Immature natural killer cell (primary cell): ENCODE measurements around the gene METTL15. TPM values are rescaled to one million over a fixed set of nuclear protein-coding genes. Genes with fewer than 3 reads are reported as not detected.
"Not testable (repeated sequence)": the region's sequence is repeated elsewhere in the genome, so short reads cannot be mapped to it uniquely, and the experiment has no call there.

ENCODE experiments used
- DNase-seq, 3 donors: peaks; one replicate each; pipeline ENCODE4 v3.0.0; 2022; ENCODE audit warnings: mixed read lengths in 1 of 3
- H3K27ac Mint-ChIP-seq, 6 donors: one replicate each; pipeline ENCODE4 v1.8.0; 2020; ENCODE audit warnings: mixed read lengths in 6 of 6, mild to moderate bottlenecking in 5 of 6, inconsistent platforms in 4 of 6, moderate library complexity in 3 of 6
- H3K27me3 Mint-ChIP-seq, 3 donors: one replicate each; pipeline ENCODE4 v1.8.0; 2020 to 2021; ENCODE audit warnings: low read depth in 3 of 3, mild to moderate bottlenecking in 3 of 3, mixed read lengths in 3 of 3, moderate library complexity in 3 of 3, inconsistent platforms in 1 of 3
- H3K36me3 Mint-ChIP-seq, 3 donors: one replicate each; pipeline ENCODE4 v1.8.0; 2020; ENCODE audit warnings: mixed read lengths in 3 of 3, inconsistent platforms in 2 of 3, mild to moderate bottlenecking in 2 of 3
- H3K4me1 Mint-ChIP-seq, 2 donors: one replicate each; pipeline ENCODE4 v1.8.0; 2020; ENCODE audit warnings: inconsistent platforms in 2 of 2, mild to moderate bottlenecking in 2 of 2, mixed read lengths in 2 of 2, moderate library complexity in 1 of 2
- H3K4me3 Mint-ChIP-seq, 5 donors: one replicate each; pipeline ENCODE4 v1.8.0; 2020; ENCODE audit warnings: mild to moderate bottlenecking in 5 of 5, mixed read lengths in 5 of 5, inconsistent platforms in 3 of 5, moderate library complexity in 3 of 5
- H3K9me3 Mint-ChIP-seq, 6 donors: one replicate each; pipeline ENCODE4 v1.8.0; 2020; ENCODE audit warnings: mild to moderate bottlenecking in 6 of 6, mixed read lengths in 6 of 6, inconsistent platforms in 4 of 6, moderate library complexity in 3 of 6
- polyA plus RNA-seq, 3 donors: library from polyadenylated mRNA; unstranded; fragments of 300-500 nt; fragmentation: Illumina TruSeq; gene quantifications; one replicate each; pipeline ENCODE4 v1.2.3, GENCODE V29; 2021

Gene METTL15
- polyA plus RNA-seq, 3 donors from 2014 or later = 5.2 to 7.4 (median 7.2) TPM

GRCh38 chr11:28296426-28296825, 188.2 kb downstream of the METTL15 start:
- Mint-ChIP-seq H3K4me1 (peaks cover 9 to 24% of the 10 kb centered on the region in 2 donors), H3K9me3 (no peaks in the 10 kb centered on the region), H3K27me3 (no peaks in the 10 kb centered on the region), H3K36me3 (peaks cover 17 to 47% (median 37%) of the 10 kb centered on the region in 3 donors), H3K27ac (peak overlapping the region in 2 of 6 donors; percentile 4 to 5), H3K4me3 (no peak overlapping the region)
- DNase-seq = no peak

- no peaks in the 10 kb centered on the region for H3K9me3 Mint-ChIP-seq
- no peak overlapping the region for H3K27ac Mint-ChIP-seq
- no peak for DNase-seq
- peaks cover 9 to 24% of the 10 kb centered on the region in 2 donors for H3K4me1 Mint-ChIP-seq
- H3K4me3 Mint-ChIP-seq = no peak overlapping the region
- no peaks in the 10 kb centered on the region for H3K27me3 Mint-ChIP-seq
- H3K36me3 Mint-ChIP-seq = peaks cover 24 to 51% (median 40%) of the 10 kb centered on the region in 3 donors
Measured at GRCh38 chr11:28298209-28298608, 190.0 kb downstream of the METTL15 start.

- peaks cover 22 to 48% (median 41%) of the 10 kb centered on the region in 3 donors for H3K36me3 Mint-ChIP-seq
- no peaks in the 10 kb centered on the region for H3K27me3 Mint-ChIP-seq
Measured at GRCh38 chr11:28303477-28304191, 195.4 kb downstream of the METTL15 start.

GRCh38 chr11:28315440-28315839, 207.3 kb downstream of the METTL15 start:
- Mint-ChIP-seq H3K27me3 (no peaks in the 10 kb centered on the region), H3K9me3 (no peaks in the 10 kb centered on the region), H3K27ac (no peak overlapping the region), H3K4me3 (no peak overlapping the region), H3K36me3 (peaks cover 24 to 57% (median 50%) of the 10 kb centered on the region in 3 donors), H3K4me1 (no peaks in the 10 kb centered on the region)
- no peak for DNase-seq

More at GRCh38 chr11:28303477-28304191, 195.4 kb downstream of the METTL15 start:
- Mint-ChIP-seq H3K4me1 (no peaks in the 10 kb centered on the region), H3K9me3 (no peaks in the 10 kb centered on the region), H3K27ac (no peak overlapping the region), H3K4me3 (no peak overlapping the region)
- DNase-seq = no peak

GRCh38 chr11:28318871-28319270, 210.7 kb downstream of the METTL15 start:
- DNase-seq = no peak
- no peaks in the 10 kb centered on the region for H3K9me3 Mint-ChIP-seq
- no peak overlapping the region for H3K4me3 Mint-ChIP-seq
- H3K27ac Mint-ChIP-seq = no peak overlapping the region
- no peaks in the 10 kb centered on the region for H3K4me1 Mint-ChIP-seq
- peaks cover 23 to 50% (median 42%) of the 10 kb centered on the region in 3 donors for H3K36me3 Mint-ChIP-seq
- H3K27me3 Mint-ChIP-seq = no peaks in the 10 kb centered on the region

- Mint-ChIP-seq H3K4me3 (no peak overlapping the region), H3K27me3 (no peaks in the 10 kb centered on the region), H3K36me3 (peaks cover 15 to 37% (median 24%) of the 10 kb centered on the region in 3 donors), H3K9me3 (peaks cover 0 to 3% (median 0%) of the 10 kb centered on the region in 6 donors), H3K27ac (no peak overlapping the region), H3K4me1 (no peaks in the 10 kb centered on the region)
- no peak for DNase-seq
Measured at GRCh38 chr11:28323621-28324020, 215.4 kb downstream of the METTL15 start.

GRCh38 chr11:28332393-28332792, 224.2 kb downstream of the METTL15 start:
- not testable (repeated sequence) for H3K27ac Mint-ChIP-seq, H3K9me3 Mint-ChIP-seq, H3K4me1 Mint-ChIP-seq, H3K4me3 Mint-ChIP-seq, DNase-seq, H3K27me3 Mint-ChIP-seq
- peaks cover 12 to 22% (median 20%) of the 10 kb centered on the region in 3 donors for H3K36me3 Mint-ChIP-seq

- Mint-ChIP-seq H3K4me1 (no peaks in the 10 kb centered on the region), H3K27ac (no peak overlapping the region), H3K27me3 (peaks cover 0 to 3% (median 2%) of the 10 kb centered on the region in 3 donors), H3K4me3 (no peak overlapping the region), H3K9me3 (peaks cover 1 to 34% (median 17%) of the 10 kb centered on the region in 6 donors), H3K36me3 (peaks cover 0 to 6% (median 3%) of the 10 kb centered on the region in 3 donors)
- no peak for DNase-seq
Measured at GRCh38 chr11:28337701-28338100, 229.5 kb downstream of the METTL15 start.

- peaks cover 0 to 6% (median under 1%) of the 10 kb centered on the region in 3 donors for H3K36me3 Mint-ChIP-seq
- H3K4me3 Mint-ChIP-seq = no peak overlapping the region
- no peak for DNase-seq
- peaks cover 0 to 3% (median 2%) of the 10 kb centered on the region in 3 donors for H3K27me3 Mint-ChIP-seq
- H3K9me3 Mint-ChIP-seq = peaks cover 1 to 35% (median 17%) of the 10 kb centered on the region in 6 donors
- no peak overlapping the region for H3K27ac Mint-ChIP-seq
- H3K4me1 Mint-ChIP-seq = no peaks in the 10 kb centered on the region
Measured at GRCh38 chr11:28338371-28338770, 230.2 kb downstream of the METTL15 start.

- DNase-seq = no peak
- Mint-ChIP-seq H3K4me3 (no peak overlapping the region), H3K9me3 (peaks cover 3 to 41% (median 17%) of the 10 kb centered on the region in 6 donors), H3K27ac (no peak overlapping the region), H3K4me1 (no peaks in the 10 kb centered on the region), H3K27me3 (peaks cover 0 to 3% (median 2%) of the 10 kb centered on the region in 3 donors), H3K36me3 (peaks cover 0 to 6% (median 0%) of the 10 kb centered on the region in 3 donors)
Measured at GRCh38 chr11:28339488-28339887, 231.3 kb downstream of the METTL15 start.

- H3K27ac Mint-ChIP-seq = no peak overlapping the region
- no peak for DNase-seq
- peaks cover 4 to 46% (median 17%) of the 10 kb centered on the region in 6 donors for H3K9me3 Mint-ChIP-seq
- no peaks in the 10 kb centered on the region for H3K4me1 Mint-ChIP-seq
- H3K27me3 Mint-ChIP-seq = peaks cover 0 to 3% (median 2%) of the 10 kb centered on the region in 3 donors
- no peak overlapping the region for H3K4me3 Mint-ChIP-seq
- H3K36me3 Mint-ChIP-seq = peaks cover 0 to 6% (median 0%) of the 10 kb centered on the region in 3 donors
Measured at GRCh38 chr11:28342716-28343115, 234.5 kb downstream of the METTL15 start.

GRCh38 chr11:28343304-28344233, 235.4 kb downstream of the METTL15 start:
- peaks cover 4 to 46% (median 17%) of the 10 kb centered on the region in 6 donors for H3K9me3 Mint-ChIP-seq
- H3K4me3 Mint-ChIP-seq = no peak overlapping the region
- no peak overlapping the region for H3K27ac Mint-ChIP-seq
- peaks cover 0 to 6% (median 2%) of the 10 kb centered on the region in 3 donors for H3K27me3 Mint-ChIP-seq
- no peak for DNase-seq
- no peaks in the 10 kb centered on the region for H3K4me1 Mint-ChIP-seq
- H3K36me3 Mint-ChIP-seq = peaks cover 0 to 6% (median 0%) of the 10 kb centered on the region in 3 donors

GRCh38 chr11:28346209-28346608, 238.0 kb downstream of the METTL15 start:
- no peaks in the 10 kb centered on the region for H3K36me3 Mint-ChIP-seq
- H3K9me3 Mint-ChIP-seq = peaks cover 0 to 19% (median 6%) of the 10 kb centered on the region in 6 donors
- no peak for DNase-seq
- H3K27me3 Mint-ChIP-seq = peaks cover 0 to 3% (median 0%) of the 10 kb centered on the region in 3 donors
- no peak overlapping the region for H3K27ac Mint-ChIP-seq
- H3K4me3 Mint-ChIP-seq = no peak overlapping the region
- no peaks in the 10 kb centered on the region for H3K4me1 Mint-ChIP-seq

- Mint-ChIP-seq H3K9me3 (peaks cover 0 to 22% (median 6%) of the 10 kb centered on the region in 6 donors), H3K4me3 (no peak overlapping the region), H3K4me1 (no peaks in the 10 kb centered on the region), H3K27me3 (peaks cover 0 to 3% (median 0%) of the 10 kb centered on the region in 3 donors), H3K27ac (no peak overlapping the region), H3K36me3 (no peaks in the 10 kb centered on the region)
- no peak for DNase-seq
Measured at GRCh38 chr11:28346721-28347120, 238.5 kb downstream of the METTL15 start.
